Spleen (tissue), 11 donors: ENCODE measurements around the gene FUT8. TPM values are rescaled to one million over a fixed set of nuclear protein-coding genes. Genes with fewer than 3 reads are reported as not detected.

ENCODE experiments used
- DNase-seq: peaks from one replicate; pipeline ENCODE4 v3.0.0-alpha.2; 2020
- H3K27ac ChIP-seq, 8 donors: fragments of 200-600 bp; sonication (generic) in 7 of 8; 1 replicate in 4 of 8; 2 replicates in 4 of 8; pipeline versions ENCODE4 v1.5.0 to v1.8.0; 2016 to 2021; ENCODE audit warnings: inconsistent platforms in 4 of 8, mild to moderate bottlenecking in 4 of 8, moderate library complexity in 1 of 8
- H3K27me3 ChIP-seq, 7 donors: fragments of 200-600 bp; sonication (generic) in 6 of 7; replicated peaks in 1 of 7; 1 replicate in 4 of 7; 2 replicates in 3 of 7; pipeline versions ENCODE4 v1.5.0 to v1.8.0; 2016 to 2021; ENCODE audit warnings: inconsistent platforms in 3 of 7, mild to moderate bottlenecking in 1 of 7
- H3K36me3 ChIP-seq, 6 donors: fragments of 200-600 bp; sonication (generic) in 5 of 6; 1 replicate in 4 of 6; 2 replicates in 2 of 6; pipeline versions ENCODE4 v1.5.0 to v1.8.0; 2016 to 2021; ENCODE audit warnings: inconsistent platforms in 2 of 6
- H3K4me1 ChIP-seq, 6 donors: fragments of 200-600 bp; sonication (generic) in 5 of 6; 1 replicate in 3 of 6; 2 replicates in 3 of 6; pipeline versions ENCODE4 v1.5.0 to v1.8.0; 2016 to 2021; ENCODE audit warnings: inconsistent platforms in 3 of 6
- H3K4me3 ChIP-seq, 8 donors: fragments of 200-600 bp; sonication (generic) in 7 of 8; 1 replicate in 4 of 8; 2 replicates in 4 of 8; pipeline versions ENCODE4 v1.5.0 to v1.8.0; 2016 to 2021; ENCODE audit warnings: inconsistent platforms in 4 of 8, mild to moderate bottlenecking in 4 of 8, moderate library complexity in 2 of 8
- H3K9me3 ChIP-seq, 8 donors: fragments of 200-600 bp; sonication (generic) in 7 of 8; 1 replicate in 4 of 8; 2 replicates in 4 of 8; pipeline versions ENCODE4 v1.5.0 to v1.8.0; 2016 to 2021; ENCODE audit warnings: inconsistent platforms in 4 of 8
- CTCF ChIP-seq, 11 experiments: fragments of 200-600 bp in 7 of 11; fragments of 450-650 bp in 4 of 11; sonication (generic) in 4 of 11; IDR thresholded peaks in 8 of 11; conservative IDR thresholded peaks in 3 of 11; 1 replicate in 7 of 11; 2 replicates in 4 of 11; pipeline versions ENCODE4 v1.4.0 to v1.8.0; 2016 to 2021; ENCODE audit warnings: antibody characterized with exemption in 11 of 11, inconsistent platforms in 4 of 11, mild to moderate bottlenecking in 1 of 11
- POLR2A ChIP-seq, 3 donors: fragments of 450-650 bp; IDR thresholded peaks; one replicate each; pipeline ENCODE4 v1.5.1; 2017; ENCODE audit warnings: antibody characterized with exemption in 3 of 3, mild to moderate bottlenecking in 1 of 3
- POLR2AphosphoS5 ChIP-seq, 3 donors: sonication (generic); formaldehyde crosslinking; IDR thresholded peaks; one replicate each; pipeline ENCODE4 v1.5.1; 2017; ENCODE audit warnings: antibody characterized with exemption in 3 of 3
- WGBS, 5 donors: extraction: QIAGEN DNeasy Blood & Tissue Kit in 3 of 5; methylation state at CpG; one replicate each; pipeline versions ENCODE4 v1.1.5 to v1.1.7; 2013 to 2018; 5-methylcytosine and 5-hydroxymethylcytosine counted together
- intact Hi-C: fragments of 100-400 bp; cut with DNase I; formaldehyde crosslinking; loops from one replicate; pipeline ENCODE4 v1.15.0; 2023; ENCODE audit warnings: low total_unique reads
- polyA plus RNA-seq, 3 donors: library from polyadenylated mRNA; stranded (reverse); fragments of 200-250 nt; gene quantifications; one replicate each; pipeline ENCODE4 v1.2.1, GENCODE V29; 2013
- total RNA-seq, 7 donors: library from RNA; depleted of rRNA in 3 of 7; stranded (reverse); fragments of >200 nt in 3 of 7; fragmentation: NEBNext Ultra II Directional in 4 of 7; extraction: Animal tissue kit (Norgen Biotek cat#: 25700) in 4 of 7; gene quantifications; one replicate each; pipeline versions ENCODE4 v1.1.0 to v1.2.1, GENCODE V29; 2016 to 2021
- donor health status: healthy with polysubstance abuse.
- donor health status: DM: no; HTN: no; CAD: no; lungs with moderate emphysema.
- donor health status: DM: no; HTN: no; CAD: no.
- donor health status: Bipolar disorder and iron deficiency.
- donor health status: healthy.
- donor health status: DM: no; HTN: no; CAD: no.
- donor health status: DM: yes; HTN: yes; CAD: no.

The FUT8 gene
- total and polyA plus RNA-seq, 10 donors: 9.4 to 75.1 (median 53.0) TPM

DNA sequence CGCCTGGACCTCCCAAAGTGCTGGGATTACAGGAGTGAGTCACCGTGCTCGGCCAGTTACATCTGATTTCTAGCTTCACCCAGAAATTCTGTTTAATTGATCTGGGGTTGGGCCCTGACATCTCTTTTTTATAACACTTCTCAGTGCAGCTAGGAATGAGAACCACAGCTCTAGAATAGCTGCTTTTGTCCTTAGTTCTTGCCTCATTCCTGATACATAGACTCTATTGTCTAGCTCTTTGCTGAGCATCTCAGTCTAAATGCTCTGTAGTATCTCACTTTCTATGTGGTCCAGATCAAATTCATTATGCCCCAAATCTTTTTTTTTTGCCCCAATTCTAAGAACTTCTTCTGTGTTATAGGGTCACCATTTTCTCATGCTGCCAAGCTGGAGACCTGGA, 29.9 kb upstream of the FUT8 start:
- intact Hi-C loops: no loop called here
- H3K27ac ChIP-seq: no peak overlapping the region
- no peaks in the 10 kb centered on the region for H3K27me3 ChIP-seq
- H3K4me1 ChIP-seq: no peaks in the 10 kb centered on the region
- TF ChIP-seq POLR2AphosphoS5 (IDR thresholded peaks at IDR 0.05): no peak
- no peak for TF ChIP-seq POLR2A (IDR thresholded peaks at IDR 0.05)
- no peak for TF ChIP-seq CTCF (IDR thresholded peaks at IDR 0.05 in 8 of 11, conservative IDR thresholded peaks at IDR 0.05 in 3 of 11)
- H3K36me3 ChIP-seq: no peaks in the 10 kb centered on the region
- no peak overlapping the region for H3K4me3 ChIP-seq
- DNase-seq: no peak
- peaks cover 0 to 15% (median 8%) of the 10 kb centered on the region in 8 donors for H3K9me3 ChIP-seq
- WGBS, 5 donors: 92 to 98% (median 96%) methylated on average over 3 of the region's 3 CpGs

GRCh38 chr14:65387171-65387570, 25.4 kb upstream of the FUT8 start:
- no peak for DNase-seq
- Histone ChIP-seq H3K9me3 (no peaks in the 10 kb centered on the region), H3K4me1 (no peaks in the 10 kb centered on the region), H3K27ac (peak overlapping the region in 1 of 8 donors; percentile 11), H3K36me3 (no peaks in the 10 kb centered on the region), H3K4me3 (no peak overlapping the region), H3K27me3 (no peaks in the 10 kb centered on the region)
- WGBS, 5 donors: 90 to 96% (median 92%) methylated on average over 6 of the region's 6 CpGs
- no peak for TF ChIP-seq CTCF (IDR thresholded peaks at IDR 0.05 in 8 of 11, conservative IDR thresholded peaks at IDR 0.05 in 3 of 11)
- no peak for TF ChIP-seq POLR2A (IDR thresholded peaks at IDR 0.05)
- TF ChIP-seq POLR2AphosphoS5 (IDR thresholded peaks at IDR 0.05): no peak
- intact Hi-C loops: no loop called here

GRCh38 chr14:65387628-65388027, 24.9 kb upstream of the FUT8 start:
- H3K4me3 ChIP-seq: no peak overlapping the region
- no peaks in the 10 kb centered on the region for H3K4me1 ChIP-seq
- DNase-seq: no peak
- TF ChIP-seq POLR2AphosphoS5 (IDR thresholded peaks at IDR 0.05) (no peak), POLR2A (IDR thresholded peaks at IDR 0.05) (no peak), CTCF (IDR thresholded peaks at IDR 0.05 in 8 of 11, conservative IDR thresholded peaks at IDR 0.05 in 3 of 11) (no peak)
- H3K27me3 ChIP-seq: no peaks in the 10 kb centered on the region
- 89 to 100% (median 95%) methylated on average over 1 of the region's 1 CpG for WGBS, 5 donors
- H3K36me3 ChIP-seq: no peaks in the 10 kb centered on the region
- H3K27ac ChIP-seq: peak overlapping the region in 1 of 8 donors; percentile 11
- H3K9me3 ChIP-seq: no peaks in the 10 kb centered on the region
- intact Hi-C loops: no loop called here

DNA sequence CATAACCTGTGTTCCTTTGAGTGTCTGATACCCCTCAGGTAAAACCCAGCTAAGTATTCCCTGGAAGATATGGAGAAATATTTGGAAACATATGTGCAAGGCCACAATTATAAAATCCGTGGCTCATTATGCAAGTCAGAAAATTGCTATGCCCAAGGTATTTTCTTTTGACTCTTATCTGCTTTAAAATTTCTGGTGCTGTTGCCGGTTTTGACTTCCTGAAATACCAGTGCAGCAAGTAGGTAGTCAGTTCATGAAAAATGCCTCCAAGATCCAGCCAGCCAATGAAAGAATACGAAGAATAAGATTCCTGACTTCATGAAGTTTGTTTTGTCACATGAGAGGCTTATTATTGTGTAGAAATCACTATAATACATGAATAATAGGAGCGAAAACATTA, 20.2 kb upstream of the FUT8 start:
- H3K27me3 ChIP-seq: no peaks in the 10 kb centered on the region
- TF ChIP-seq POLR2A (IDR thresholded peaks at IDR 0.05) (no peak), CTCF (IDR thresholded peaks at IDR 0.05 in 8 of 11, conservative IDR thresholded peaks at IDR 0.05 in 3 of 11) (no peak), POLR2AphosphoS5 (IDR thresholded peaks at IDR 0.05) (no peak)
- intact Hi-C loops: no loop called here
- no peaks in the 10 kb centered on the region for H3K36me3 ChIP-seq
- no peak overlapping the region for H3K27ac ChIP-seq
- H3K9me3 ChIP-seq: peaks cover 0 to 31% (median 24%) of the 10 kb centered on the region in 8 donors
- H3K4me1 ChIP-seq: no peaks in the 10 kb centered on the region
- no peak for DNase-seq
- no peak overlapping the region for H3K4me3 ChIP-seq
- 49 to 67% (median 54%) methylated on average over 4 of the region's 4 CpGs for WGBS, 5 donors
